ENCODE measurements around the gene KIF13A. TPM values are rescaled to one million over a fixed set of nuclear protein-coding genes. Genes with fewer than 3 reads are reported as not detected.
A peak's percentile ranks its signal among the peaks of the same experiment; 100 is the strongest.

KIF13A gene
- total RNA-seq, 1 donor from 2014 or later, result 28.9 TPM

- Histone ChIP-seq H3K27me3 (no peaks in the 10 kb centered on the region), H3K9me3 (no peaks in the 10 kb centered on the region), H3K4me1 (no peaks in the 10 kb centered on the region), H3K27ac (no peak overlapping the region), H3K4me3 (no peak overlapping the region), H3K36me3 (no peaks in the 10 kb centered on the region)
- no peak for TF ChIP-seq CTCF (IDR thresholded peaks at IDR 0.05)
- no peak for DNase-seq (ENCODE audit: low spot score in 2 of 2)
- intact Hi-C loops (cut with DNase I), result no loop called here
Measured at GRCh38 chr6:17729223-17730077, 258.0 kb downstream of the KIF13A start.

GRCh38 chr6:17728551-17729222 is 258.7 kb downstream of the KIF13A start:
- no peaks in the 10 kb centered on the region for H3K27me3 ChIP-seq
- H3K27ac ChIP-seq, result no peak overlapping the region
- no peak for DNase-seq (ENCODE audit: low spot score in 2 of 2)
- no peak overlapping the region for H3K4me3 ChIP-seq
- no peaks in the 10 kb centered on the region for H3K9me3 ChIP-seq
- intact Hi-C loops (cut with DNase I), result no loop called here
- H3K36me3 ChIP-seq, result no peaks in the 10 kb centered on the region
- H3K4me1 ChIP-seq, result no peaks in the 10 kb centered on the region
- TF ChIP-seq CTCF (IDR thresholded peaks at IDR 0.05), result no peak

GRCh38 chr6:17725083-17725482 is 262.4 kb downstream of the KIF13A start:
- H3K4me3 ChIP-seq, result no peak overlapping the region
- DNase-seq (ENCODE audit: low spot score in 2 of 2), result peak in 1 of 2 donors; percentile 50
- no peaks in the 10 kb centered on the region for H3K9me3 ChIP-seq
- no peaks in the 10 kb centered on the region for H3K27me3 ChIP-seq
- intact Hi-C loops (cut with DNase I), result no loop called here
- TF ChIP-seq CTCF (IDR thresholded peaks at IDR 0.05), result no peak
- H3K4me1 ChIP-seq, result no peaks in the 10 kb centered on the region
- no peak overlapping the region for H3K27ac ChIP-seq
- no peaks in the 10 kb centered on the region for H3K36me3 ChIP-seq

- Histone ChIP-seq H3K9me3 (no peaks in the 10 kb centered on the region), H3K4me1 (no peaks in the 10 kb centered on the region), H3K4me3 (no peak overlapping the region), H3K27me3 (no peaks in the 10 kb centered on the region), H3K36me3 (no peaks in the 10 kb centered on the region), H3K27ac (no peak overlapping the region)
- no peak for DNase-seq (ENCODE audit: low spot score in 2 of 2)
- intact Hi-C loops (cut with DNase I), result no loop called here
- no peak for TF ChIP-seq CTCF (IDR thresholded peaks at IDR 0.05)
Measured at GRCh38 chr6:17724341-17724740, 263.1 kb downstream of the KIF13A start.

- no peak for TF ChIP-seq CTCF (IDR thresholded peaks at IDR 0.05)
- no peak overlapping the region for H3K27ac ChIP-seq
Measured at GRCh38 chr6:17721671-17722070, 265.8 kb downstream of the KIF13A start.

More at GRCh38 chr6:17721671-17722070, 265.8 kb downstream of the KIF13A start:
- Histone ChIP-seq H3K9me3 (no peaks in the 10 kb centered on the region), H3K4me1 (no peaks in the 10 kb centered on the region), H3K36me3 (no peaks in the 10 kb centered on the region), H3K4me3 (no peak overlapping the region), H3K27me3 (no peaks in the 10 kb centered on the region)
- intact Hi-C loops (cut with DNase I), result no loop called here
- no peak for DNase-seq (ENCODE audit: low spot score in 2 of 2)
